GM12891 (cell line): ENCODE results near the gene NFKB1.

Experiments used
- POLR2A ChIP-seq: IDR thresholded peaks from 2 replicates; pipeline ENCODE4 v1.6.1; 2011; ENCODE audit warnings: low read depth, low read length, control low read depth
- TAF1 ChIP-seq: IDR thresholded peaks from 2 replicates; pipeline ENCODE4 v1.6.1; 2011; ENCODE audit warnings: low read depth, low read length, control low read depth

DNA sequence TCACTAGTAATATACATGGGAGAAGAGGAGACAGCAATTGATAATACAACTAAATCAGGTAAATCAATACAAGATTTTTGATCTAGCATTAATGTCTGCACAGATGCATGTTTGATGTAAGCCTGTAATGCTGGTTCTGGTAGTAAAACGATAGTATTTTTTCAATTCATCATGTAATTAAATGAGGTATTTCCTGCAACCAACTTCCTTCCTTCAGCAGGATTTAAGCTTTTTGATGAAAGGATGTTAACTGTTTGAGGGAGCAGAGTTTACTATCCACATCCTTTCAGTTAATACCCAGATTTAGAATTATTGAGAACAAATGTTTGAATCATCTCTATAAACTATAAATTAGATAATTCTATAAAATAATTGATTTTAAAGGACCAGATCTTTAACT is 31.4 kb upstream of the NFKB1 start:
- TF ChIP-seq POLR2A: no peak
- TF ChIP-seq TAF1: no peak
